Right lobe of liver (tissue), 6 donors: Measurements from ENCODE around the gene AARS2. TPM values are rescaled to one million over a fixed set of nuclear protein-coding genes. Genes with fewer than 3 reads are reported as not detected.

Experiments
- ATAC-seq, 4 donors: fragments of 200-7000 bp; cut with Tn5 transposase; one replicate each; pipeline ENCODE4 v1.9.1; 2020; ENCODE audit warnings: mild to moderate bottlenecking in 4 of 4, moderate library complexity in 4 of 4
- DNase-seq, 3 donors: peaks; one replicate each; pipeline ENCODE4 v3.0.0-alpha.2; 2020
- H3K27ac ChIP-seq, 3 donors: fragments of 200-600 bp; one replicate each; pipeline ENCODE4 v1.8.0; 2022
- H3K27me3 ChIP-seq, 2 donors: fragments of 200-600 bp; one replicate each; pipeline ENCODE4 v1.8.0; 2022
- H3K36me3 ChIP-seq, 4 donors: fragments of 200-600 bp; sonication (generic) in 1 of 4; one replicate each; pipeline versions ENCODE4 v1.5.1 to v1.8.0; 2017 to 2022; ENCODE audit warnings: control low read depth in 1 of 4
- H3K4me1 ChIP-seq, 4 donors: fragments of 200-600 bp; sonication (generic) in 1 of 4; one replicate each; pipeline versions ENCODE4 v1.5.1 to v1.8.0; 2017 to 2022; ENCODE audit warnings: control low read depth in 1 of 4
- H3K4me3 ChIP-seq, 3 donors: fragments of 200-600 bp; one replicate each; pipeline ENCODE4 v1.8.0; 2022
- H3K9me3 ChIP-seq, 4 donors: fragments of 200-600 bp; sonication (generic) in 1 of 4; one replicate each; pipeline versions ENCODE4 v1.5.1 to v1.8.0; 2017 to 2022; ENCODE audit warnings: control low read depth in 1 of 4
- CTCF ChIP-seq, 4 donors: fragments of 200-600 bp in 3 of 4; fragments of 450-650 bp in 1 of 4; IDR thresholded peaks; one replicate each; pipeline versions ENCODE4 v1.5.1 to v1.8.0; 2016 to 2022; ENCODE audit warnings: antibody characterized with exemption in 4 of 4, mild to moderate bottlenecking in 2 of 4
- POLR2A ChIP-seq: fragments of 450-650 bp; IDR thresholded peaks from one replicate; pipeline ENCODE4 v1.6.1; 2017; ENCODE audit warnings: antibody characterized with exemption, mild to moderate bottlenecking
- WGBS: methylation state at CpG from one replicate; pipeline ENCODE4 v1.1.6; 2018; ENCODE audit warnings: low coverage, low lambda C conversion rate; ENCODE audit not compliant: insufficient coverage; ENCODE audit errors: missing lambda C conversion rate; 5-methylcytosine and 5-hydroxymethylcytosine counted together
- intact Hi-C, 2 donors: fragments of 100-400 bp; cut with DNase I; formaldehyde crosslinking; loops; one replicate each; pipeline versions ENCODE4 v1.11.2 to v1.14.1; 2022
- total RNA-seq, 6 experiments: library from RNA; depleted of rRNA in 2 of 6; stranded (reverse); fragments of >200 nt in 2 of 6; fragmentation: NEBNext Ultra II Directional in 3 of 6; extraction: Animal tissue kit (Norgen Biotek cat#: 25700) in 3 of 6; gene quantifications; one replicate each; pipeline versions ENCODE4 v1.1.0 to v1.2.4, GENCODE V29; 2016 to 2023
- donor health status: DM: no; HTN: yes; CAD: no.
- donor health status: DM: no; HTN: no; CAD: no.
- donor health status: DM: no; HTN: no; CAD: no.
- donor health status: DM: no; HTN: yes; CAD: no.
- donor health status: DM: no; HTN: yes; CAD: no.

Gene AARS2
- total RNA-seq, 6 experiments from 2014 or later, result 5.5 to 9.8 (median 7.0) TPM

DNA sequence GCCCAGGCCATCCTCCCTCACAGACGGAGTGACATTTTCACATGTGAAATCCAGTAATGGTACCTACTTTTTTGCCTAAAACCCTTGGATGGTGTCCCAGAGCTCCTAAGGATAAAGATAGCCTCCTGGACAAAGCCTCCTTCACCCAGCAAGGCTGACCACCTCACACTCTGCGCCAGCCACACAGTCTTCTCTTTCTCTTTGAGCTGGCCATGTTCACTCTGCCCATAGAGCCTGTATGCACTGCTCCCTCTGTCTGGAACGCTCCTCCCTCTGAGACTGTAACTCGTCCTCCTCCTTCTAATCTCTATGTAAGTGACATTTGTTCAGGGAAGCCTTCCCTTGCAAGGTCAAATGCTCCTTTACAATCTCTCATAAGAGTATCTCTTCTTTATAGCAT is 28.3 kb downstream of the AARS2 start:
- ATAC-seq, result no peak
- no peak overlapping the region for H3K4me3 ChIP-seq
- H3K36me3 ChIP-seq, result no peaks in the 10 kb centered on the region
- H3K27me3 ChIP-seq, result no peaks in the 10 kb centered on the region
- intact Hi-C loops, result no loop called here
- no peak overlapping the region for H3K27ac ChIP-seq
- H3K9me3 ChIP-seq, result no peaks in the 10 kb centered on the region
- 60% methylated on average over 4 of the region's 4 CpGs for WGBS
- no peak for TF ChIP-seq CTCF (IDR thresholded peaks at IDR 0.05)
- no peak for TF ChIP-seq POLR2A
- no peaks in the 10 kb centered on the region for H3K4me1 ChIP-seq
- DNase-seq, result no peak

- no peaks in the 10 kb centered on the region for H3K27me3 ChIP-seq
- no peaks in the 10 kb centered on the region for H3K9me3 ChIP-seq
- DNase-seq (no peak), ATAC-seq (no peak)
- H3K36me3 ChIP-seq, result no peaks in the 10 kb centered on the region
- no peak overlapping the region for H3K27ac ChIP-seq
- WGBS, result 38% methylated on average over 2 of the region's 2 CpGs
- no peak overlapping the region for H3K4me3 ChIP-seq
- intact Hi-C loops, result no loop called here
- TF ChIP-seq POLR2A (no peak), CTCF (IDR thresholded peaks at IDR 0.05) (no peak)
- no peaks in the 10 kb centered on the region for H3K4me1 ChIP-seq
Observed at GRCh38 chr6:44284121-44284520, 29.0 kb downstream of the AARS2 start.

DNA sequence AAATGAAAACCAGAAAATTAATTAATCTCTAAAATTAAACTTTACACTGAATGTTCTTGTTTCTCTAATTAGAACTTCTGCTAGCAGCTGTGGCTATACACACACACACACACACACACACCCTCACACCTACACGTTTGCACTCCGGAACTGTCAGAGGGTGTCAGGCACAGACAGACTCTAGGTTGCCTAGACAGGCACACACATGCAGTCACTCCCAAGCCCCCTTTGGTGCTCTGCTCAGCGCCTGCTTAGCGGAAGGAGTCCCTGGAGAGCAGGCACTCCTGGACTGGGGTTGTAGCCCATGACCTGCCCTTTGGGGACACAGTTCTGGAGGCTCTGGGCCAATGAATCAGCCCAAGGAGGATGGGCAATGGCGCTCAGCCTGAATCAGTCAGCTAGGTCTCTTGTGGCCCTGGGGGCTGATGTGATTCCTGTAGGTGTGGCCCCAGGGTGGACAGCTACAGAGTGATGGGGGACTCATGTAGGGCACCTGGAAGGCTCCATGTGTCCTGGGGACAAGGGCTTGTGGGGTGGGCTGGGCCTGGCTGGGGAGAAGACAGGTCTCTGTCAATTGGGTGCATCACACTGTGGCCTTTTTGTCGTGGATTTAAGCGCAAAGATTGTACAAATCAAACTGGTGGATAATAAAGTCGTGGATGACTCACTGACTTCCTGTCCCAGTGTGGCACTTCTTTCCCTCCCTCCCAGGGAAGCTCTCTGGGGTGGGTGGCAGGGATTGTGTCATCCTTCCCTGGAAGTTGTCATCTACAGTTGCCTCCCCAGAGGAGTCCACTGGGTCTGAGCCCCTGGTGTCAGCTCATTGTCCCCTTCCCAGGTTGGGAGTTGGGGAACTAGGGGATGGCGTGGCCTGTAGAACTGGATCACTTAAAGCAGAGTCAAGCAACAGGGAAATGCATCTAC is 34.1 kb downstream of the AARS2 start:
- H3K36me3 ChIP-seq, result no peaks in the 10 kb centered on the region
- no peak overlapping the region for H3K4me3 ChIP-seq
- ATAC-seq, result no peak
- no peak for DNase-seq
- intact Hi-C loops, result no loop called here
- peaks cover 0 to 4% (median 0%) of the 10 kb centered on the region in 4 donors for H3K4me1 ChIP-seq
- 51% methylated on average over 6 of the region's 9 CpGs for WGBS
- no peak overlapping the region for H3K27ac ChIP-seq
- TF ChIP-seq POLR2A (no peak), CTCF (IDR thresholded peaks at IDR 0.05) (no peak)
- peaks cover 0 to 9% of the 10 kb centered on the region in 2 donors for H3K27me3 ChIP-seq
- no peaks in the 10 kb centered on the region for H3K9me3 ChIP-seq

GRCh38 chr6:44278315-44278714 is 34.8 kb downstream of the AARS2 start:
- TF ChIP-seq POLR2A (no peak), CTCF (IDR thresholded peaks at IDR 0.05) (no peak)
- Histone ChIP-seq H3K27me3 (peaks cover 0 to 9% of the 10 kb centered on the region in 2 donors), H3K4me1 (peaks cover 0 to 4% (median 0%) of the 10 kb centered on the region in 4 donors), H3K4me3 (no peak overlapping the region), H3K36me3 (no peaks in the 10 kb centered on the region), H3K9me3 (no peaks in the 10 kb centered on the region), H3K27ac (no peak overlapping the region)
- 46% methylated on average over 3 of the region's 3 CpGs for WGBS
- DNase-seq (no peak), ATAC-seq (no peak)
- intact Hi-C loops, result no loop called here
